Measurements from ENCODE around the gene F2RL2.
A peak's percentile ranks its signal among the peaks of the same experiment; 100 is the strongest.
"Not testable (repeated sequence)": the region's sequence is repeated elsewhere in the genome, so short reads cannot be mapped to it uniquely, and the experiment has no call there.

The F2RL2 gene

DNA sequence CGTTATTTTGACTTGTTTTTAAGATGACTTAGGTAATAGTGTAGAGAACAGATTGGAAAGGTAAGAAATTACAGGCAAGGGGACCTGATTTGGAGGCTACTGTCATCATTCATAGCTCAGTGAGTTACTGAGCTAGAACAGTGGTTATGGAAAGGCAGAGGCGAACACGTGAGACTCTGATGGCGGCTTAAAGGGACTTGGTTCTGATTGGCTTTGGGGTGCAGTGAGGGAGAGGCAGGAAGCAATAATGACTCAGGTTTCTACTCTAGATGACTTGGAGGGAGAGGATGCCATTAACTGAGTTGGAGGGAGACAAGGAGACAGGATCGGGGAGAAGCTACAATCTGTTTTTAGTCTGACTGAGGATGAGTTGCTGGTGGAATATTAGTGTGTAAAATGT is 3.0 kb downstream of the F2RL2 start:
- no peak for DNase-seq

- DNase-seq: no peak
These were observed 5.5 kb downstream of the F2RL2 start for GRCh38 chr5:76617675-76618074.

DNA sequence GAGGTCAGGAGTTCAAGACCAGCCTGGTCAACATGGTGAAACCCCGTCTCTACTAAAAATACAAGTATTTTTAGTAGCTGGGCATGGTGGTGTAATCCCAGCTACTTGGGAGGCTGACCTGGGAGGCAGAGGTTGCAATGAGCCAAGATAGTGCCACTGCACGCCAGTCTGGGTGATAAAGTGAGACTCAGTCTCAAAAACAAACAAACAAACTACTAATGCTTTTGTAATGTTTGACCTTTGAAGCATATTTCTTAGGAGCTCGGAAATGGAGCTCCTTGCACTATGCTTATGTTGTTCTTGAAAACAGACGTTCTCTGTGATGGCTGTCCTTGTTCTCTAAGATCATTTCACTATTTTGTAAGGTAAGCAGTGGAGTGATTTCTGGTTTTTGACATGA is 6.0 kb downstream of the F2RL2 start:
- no peak for DNase-seq

DNA sequence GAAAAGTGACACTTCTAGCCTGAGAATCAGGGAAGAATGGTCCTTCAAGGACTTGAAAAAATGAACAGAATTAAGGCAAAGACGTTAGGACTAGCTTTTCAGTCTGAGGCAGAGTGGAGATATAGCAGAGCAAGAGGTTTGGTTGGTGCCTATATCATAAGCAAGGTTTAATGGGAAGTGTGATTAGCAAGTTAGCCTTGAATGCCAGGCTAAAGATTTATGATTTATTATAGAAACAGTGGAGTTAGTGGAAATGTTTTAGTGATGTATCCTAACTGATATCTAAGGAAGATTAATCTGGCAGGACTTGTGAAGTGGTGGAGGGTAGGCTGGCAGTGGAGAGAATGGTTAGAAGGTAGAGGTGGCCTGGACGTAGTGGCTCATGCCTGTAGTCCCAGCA is 7.0 kb downstream of the F2RL2 start:
- no peak for DNase-seq

- no peak for DNase-seq
These were observed 7.4 kb downstream of the F2RL2 start for GRCh38 chr5:76615759-76616158.

DNA sequence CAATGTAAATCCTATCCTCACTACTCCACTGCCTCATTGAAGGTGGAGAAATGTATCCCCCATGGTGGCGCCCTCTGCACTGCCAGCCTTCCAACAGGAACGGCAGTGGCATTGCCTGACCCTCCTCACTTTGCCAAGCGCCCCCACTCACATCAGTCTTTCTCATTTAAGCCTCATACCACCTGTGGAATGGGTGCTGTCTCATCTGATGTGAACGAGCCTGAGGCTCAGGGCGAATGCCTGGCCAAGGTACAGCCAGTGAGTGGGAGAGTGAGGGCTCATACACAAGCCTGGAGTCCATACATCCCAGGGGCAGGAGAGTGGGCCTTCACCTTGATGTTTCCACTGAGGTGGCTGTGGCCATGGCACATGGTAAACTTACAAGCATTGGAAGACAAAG is 10.3 kb downstream of the F2RL2 start:
- no peak for DNase-seq

DNA sequence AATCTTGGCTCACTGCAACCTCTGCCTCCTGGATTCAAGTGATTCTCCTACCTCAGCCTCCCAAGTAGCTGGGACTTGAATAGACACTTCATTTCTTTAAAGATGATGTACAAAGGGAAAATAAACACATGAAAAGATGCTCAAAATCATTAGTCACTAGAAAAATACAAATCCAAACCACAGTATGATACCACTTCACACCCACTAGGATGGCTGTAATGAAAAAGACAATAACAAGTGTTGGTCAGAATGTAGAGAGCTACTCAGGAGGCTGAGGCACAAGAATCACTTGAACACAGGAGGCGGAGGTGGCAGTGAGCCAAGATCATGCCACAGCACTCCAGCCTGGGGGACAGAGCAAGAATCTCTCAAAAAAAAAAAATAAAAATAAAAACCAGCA is 13.0 kb downstream of the F2RL2 start:
- peak; percentile 28 for DNase-seq

DNA sequence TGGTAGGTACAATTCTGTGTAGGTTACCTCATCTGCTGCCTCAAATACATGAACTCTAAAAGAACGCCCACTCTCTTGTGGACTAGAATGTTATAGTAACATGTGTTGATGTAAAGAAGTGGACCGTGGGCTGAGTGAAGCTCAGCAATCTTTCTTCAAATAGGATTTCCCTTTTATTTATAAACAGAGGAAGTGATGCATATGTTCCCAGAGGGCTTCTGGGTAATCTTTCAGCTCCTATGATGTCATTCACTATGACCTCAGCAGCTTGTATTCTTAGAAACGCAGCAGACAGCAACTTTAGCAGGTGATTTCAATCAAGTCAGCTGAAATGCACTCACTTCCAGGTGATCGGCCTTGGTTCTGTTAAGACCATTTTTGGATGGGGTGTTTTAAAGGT is 14.4 kb downstream of the F2RL2 start:
- no peak for DNase-seq

DNA sequence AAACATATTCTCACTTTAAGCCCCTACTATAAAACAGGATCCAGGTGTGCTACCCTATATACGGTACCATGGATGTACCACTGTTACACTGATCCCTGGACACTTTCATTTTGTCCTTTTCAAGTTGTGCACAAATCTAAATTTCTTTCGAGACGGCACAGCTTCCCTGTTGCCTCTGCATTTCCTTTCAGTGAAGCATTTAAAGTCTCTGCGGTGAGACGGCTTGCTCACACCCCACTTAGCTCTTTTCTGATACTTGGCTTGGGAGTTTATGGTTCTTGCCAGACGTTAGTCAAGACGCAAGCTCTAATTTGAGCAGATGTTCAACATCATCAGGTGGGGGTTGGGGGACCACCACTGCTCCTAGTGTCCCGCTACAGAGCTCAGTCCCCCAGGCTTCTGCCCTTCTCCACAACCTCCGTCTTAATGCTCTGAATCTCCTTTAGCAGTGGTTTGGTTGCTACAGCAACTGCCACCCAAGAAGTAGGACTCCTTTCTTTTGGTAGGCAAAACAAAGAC is 15.8 kb downstream of the F2RL2 start:
- no peak for DNase-seq

GRCh38 chr5:76606701-76607100 is 16.5 kb downstream of the F2RL2 start:
- no peak for DNase-seq

- DNase-seq: no peak
These were observed 18.4 kb downstream of the F2RL2 start for GRCh38 chr5:76604838-76605237.

DNA sequence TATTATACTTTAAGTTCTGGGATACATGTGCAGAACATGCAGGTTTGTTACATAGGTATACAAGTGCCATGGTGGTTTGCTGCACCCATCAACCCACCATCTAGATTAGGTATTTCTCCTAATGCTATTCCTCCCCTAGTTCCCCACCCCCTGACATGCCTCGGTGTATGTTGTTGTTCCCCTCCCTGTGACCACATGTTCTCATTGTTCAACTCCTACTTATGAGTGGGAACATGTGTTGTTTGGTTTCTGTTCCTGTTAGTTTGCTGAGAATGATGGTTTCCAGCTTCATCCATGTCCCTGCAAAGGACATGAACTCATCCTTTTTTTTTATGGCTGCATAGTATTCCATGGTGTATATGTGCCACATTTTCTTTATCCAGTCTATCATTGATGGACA is 19.2 kb downstream of the F2RL2 start:
- not testable (repeated sequence) for DNase-seq

- DNase-seq: no peak
These were observed 21.0 kb downstream of the F2RL2 start for GRCh38 chr5:76602094-76602726.

- peak; percentile 80 for DNase-seq
These were observed 21.7 kb downstream of the F2RL2 start for GRCh38 chr5:76601470-76601869.

GRCh38 chr5:76600716-76601115 is 22.5 kb downstream of the F2RL2 start:
- DNase-seq: no peak

DNA sequence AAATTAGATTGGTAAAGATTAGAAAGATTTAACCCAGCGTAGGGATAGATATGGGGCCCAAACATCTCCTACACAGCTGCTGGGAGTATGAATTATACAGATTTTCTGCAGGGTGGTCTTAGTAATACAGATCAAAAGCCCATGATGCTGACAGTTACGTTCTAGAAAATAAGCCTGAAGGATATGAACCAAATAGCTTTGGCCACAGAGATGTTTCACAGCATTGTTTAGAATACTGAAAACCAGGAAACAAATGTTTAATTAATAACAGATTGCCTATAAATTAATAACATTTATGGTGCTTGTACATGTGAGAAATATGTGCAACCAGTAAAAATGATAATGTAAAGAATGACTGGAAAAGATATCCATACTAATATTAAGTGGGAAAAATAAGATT is 24.7 kb downstream of the F2RL2 start:
- no peak for DNase-seq

- DNase-seq: no peak
These were observed 27.3 kb downstream of the F2RL2 start for GRCh38 chr5:76595755-76596481.

DNA sequence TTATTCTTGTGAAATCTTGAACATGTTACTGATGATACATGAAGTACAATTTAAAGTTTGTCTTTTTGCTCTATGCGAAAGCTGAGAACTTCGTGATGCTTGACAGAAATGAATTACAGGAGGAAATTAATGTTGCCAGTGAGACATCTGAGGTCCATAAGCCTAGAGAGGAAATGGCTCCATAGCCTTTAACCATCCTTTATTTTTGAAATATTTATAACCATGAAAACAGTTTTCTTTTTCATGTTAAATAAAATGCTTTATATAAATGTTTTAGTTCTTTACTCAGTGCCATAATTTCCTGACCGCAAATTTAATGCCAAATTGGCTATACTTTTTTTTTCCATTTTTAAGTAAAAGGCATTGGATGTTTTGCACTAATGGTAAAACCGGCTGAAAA is 29.1 kb downstream of the F2RL2 start:
- DNase-seq: no peak

GRCh38 chr5:76592692-76593091 is 30.5 kb downstream of the F2RL2 start:
- no peak for DNase-seq

GRCh38 chr5:76591366-76591765 is 31.8 kb downstream of the F2RL2 start:
- DNase-seq: no peak

DNA sequence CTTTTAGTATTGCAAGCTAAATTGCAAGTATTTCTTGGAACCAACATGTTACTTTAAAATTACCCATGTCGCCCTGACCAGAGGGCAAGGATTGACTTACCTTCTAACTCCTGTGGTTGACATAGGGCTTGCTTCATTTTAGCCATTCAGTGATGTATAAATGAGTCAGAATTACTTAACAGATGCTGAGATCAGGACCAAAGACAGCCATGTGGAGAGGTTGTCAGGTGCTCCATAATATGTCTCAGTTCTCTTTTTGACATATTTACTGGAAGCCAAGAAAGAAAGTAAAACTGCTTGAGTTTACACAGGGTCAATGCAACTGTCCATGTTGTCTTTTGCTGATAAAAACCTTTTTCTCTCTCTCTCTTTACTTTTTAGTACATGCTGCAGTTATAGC is 33.2 kb downstream of the F2RL2 start:
- DNase-seq: no peak

DNA sequence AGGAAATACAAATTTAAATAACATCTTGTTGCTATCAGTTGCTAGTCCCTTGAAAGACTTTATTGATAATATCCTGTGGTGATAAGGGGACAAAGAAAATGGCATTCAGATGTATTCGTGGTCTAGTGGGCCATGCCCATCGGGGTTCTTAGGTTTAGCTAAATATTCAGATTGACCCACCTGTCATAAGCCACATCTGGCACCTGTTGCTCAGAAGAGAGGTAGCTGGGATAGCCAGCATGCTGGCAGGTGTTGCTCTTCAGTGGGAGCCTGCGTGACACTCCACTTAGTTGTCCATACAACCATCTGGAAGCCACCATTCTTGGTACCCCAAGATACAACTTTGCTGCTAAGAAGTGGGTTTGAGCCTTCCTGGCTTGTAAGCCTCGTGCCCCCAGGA is 36.7 kb downstream of the F2RL2 start:
- DNase-seq: no peak

DNA sequence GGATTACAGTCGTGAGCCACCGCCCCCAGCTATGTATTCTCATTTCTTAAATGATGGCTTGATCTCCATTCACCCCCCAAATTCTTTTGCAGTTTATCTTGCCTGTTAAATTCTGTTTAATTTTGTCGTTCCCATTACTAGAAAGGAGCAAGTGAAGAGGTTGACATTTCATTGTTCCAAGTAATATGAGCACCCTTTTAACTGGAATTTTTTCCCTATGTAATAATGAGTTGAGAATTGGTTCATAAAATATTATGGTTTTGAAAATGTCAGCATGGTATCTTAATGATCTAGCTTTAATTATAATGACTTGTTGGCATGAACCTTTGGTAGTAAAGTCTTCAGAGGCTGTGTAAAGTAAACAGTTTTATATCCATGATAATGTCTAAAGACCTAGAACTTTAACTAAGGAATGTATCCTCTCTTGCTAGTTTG is 37.4 kb downstream of the F2RL2 start:
- DNase-seq: no peak

- peak; percentile 53 for DNase-seq
These were observed 39.8 kb downstream of the F2RL2 start for GRCh38 chr5:76583163-76584047.

Data from hematopoietic multipotent progenitor cell treated with erythropoietin and hydrocortisone succinate and interleukin-3 and kit ligand, for 8 days (in vitro differentiated cells).